K562 (cell line): ENCODE data around the gene F2RL2. TPM values are rescaled to one million over a fixed set of nuclear protein-coding genes. Genes with fewer than 3 reads are reported as not detected.

ENCODE experiments used
- ATAC-seq: fragments of 200-7000 bp; cut with Tn5 transposase; 3 replicates; pipeline ENCODE4 v1.9.1; 2020; ENCODE audit warnings: moderate library complexity
- BruUV-seq: library from RNA; stranded (reverse); fragments of 400-500 nt; replicated peaks from 2 replicates; lab custom pipeline; 2021; lab: Mats Ljungman, UMichigan
- CTCF ChIA-PET: fragments of 300-600 bp; formaldehyde crosslinking; extraction: SDS; loops from one replicate; lab custom pipeline; 2021; ENCODE audit warnings: low intra/inter-chr PET ratio; lab: Yijun Ruan, JAX
- POLR2A ChIA-PET: fragments of 300-600, 350-650 bp; sonication (Branson Sonifier 250); formaldehyde crosslinking; extraction: SDS; loops from one replicate; lab custom pipeline; 2021; ENCODE audit warnings: antibody characterized with exemption, inconsistent platforms; lab: Yijun Ruan, JAX
- DNase-seq, 4 experiments: peaks; one replicate each; pipeline versions ENCODE4 v3.0.0 to v3.0.0-alpha.2; 2011 to 2018; ENCODE audit warnings: low spot score in 3 of 4, mixed read lengths in 3 of 4; ENCODE audit errors: extremely low read depth in 1 of 4
- FAIRE-seq: peaks from 2 replicates; lab custom pipeline; 2011; peaks lifted over from hg19 to GRCh38; lab: Jason Lieb, UNC
- H2AFZ ChIP-seq: 2 replicates; pipeline ENCODE4 v1.6.0; 2011; ENCODE audit warnings: low read depth, low read length, control low read depth, inconsistent platforms
- H3K27ac ChIP-seq: fragments of 200-600 bp; 3 replicates; pipeline ENCODE4 v1.8.0; 2011; ENCODE audit warnings: low read depth, mild to moderate bottlenecking, control low read depth, inconsistent platforms, low read length, moderate library complexity, mixed read lengths; ENCODE audit errors: extremely low read depth
- H3K27me3 ChIP-seq, 2 experiments: fragments of 300-600 bp in 1 of 2; 2 replicates in 1 of 2; 3 replicates in 1 of 2; pipeline versions ENCODE4 v1.6.0 to v1.8.0; 2011; ENCODE audit warnings: inconsistent platforms in 2 of 2, low read length in 2 of 2, mild to moderate bottlenecking in 1 of 2, mixed read lengths in 1 of 2, moderate library complexity in 1 of 2; ENCODE audit not compliant: control insufficient read depth in 2 of 2, insufficient read depth in 2 of 2
- H3K36me3 ChIP-seq: fragments of 300-600 bp; 3 replicates; pipeline ENCODE4 v1.8.0; 2011; ENCODE audit warnings: mild to moderate bottlenecking, low read length, inconsistent platforms; ENCODE audit not compliant: control insufficient read depth, insufficient read depth
- H3K4me1 ChIP-seq, 2 experiments: fragments of 200-600 bp in 1 of 2; replicated peaks in 1 of 2; 2 replicates in 1 of 2; 3 replicates in 1 of 2; pipeline versions ENCODE4 v1.5.1 to v1.8.0; 2011; ENCODE audit warnings: inconsistent platforms in 2 of 2, low read length in 2 of 2, mild to moderate bottlenecking in 1 of 2, mixed read lengths in 1 of 2, moderate library complexity in 1 of 2; ENCODE audit not compliant: control insufficient read depth in 2 of 2, insufficient read depth in 2 of 2
- H3K4me2 ChIP-seq: 2 replicates; pipeline ENCODE4 v1.6.1; 2011; ENCODE audit warnings: low read length, control low read depth, inconsistent platforms, mixed read lengths; ENCODE audit not compliant: insufficient read depth
- H3K4me3 ChIP-seq: fragments of 200-600 bp; sonication (generic), shearing (Covaris generic); 2 replicates; pipeline ENCODE4 v1.5.1; 2016; ENCODE audit warnings: control low read depth, inconsistent platforms
- H3K79me2 ChIP-seq: fragments of 200-600 bp; 3 replicates; pipeline ENCODE4 v1.8.0; 2011; ENCODE audit warnings: low read length, inconsistent platforms; ENCODE audit not compliant: control insufficient read depth, insufficient read depth
- H3K9ac ChIP-seq, 2 experiments: 2 replicates each; pipeline versions ENCODE4 v1.6.0 to v1.6.1; 2011; ENCODE audit warnings: low read depth in 2 of 2, low read length in 2 of 2, control low read depth in 1 of 2, inconsistent platforms in 1 of 2, mild to moderate bottlenecking in 1 of 2, mixed read lengths in 1 of 2; ENCODE audit not compliant: insufficient read depth in 1 of 2
- H3K9me1 ChIP-seq: one replicate; pipeline ENCODE4 v1.6.0; 2011; ENCODE audit warnings: inconsistent platforms, mild to moderate bottlenecking, low read length, moderate library complexity; ENCODE audit not compliant: control insufficient read depth, insufficient read depth
- H3K9me3 ChIP-seq: replicated peaks from 2 replicates; pipeline ENCODE4 v1.5.1; 2011; ENCODE audit warnings: low read depth, low read length, inconsistent platforms; ENCODE audit not compliant: control insufficient read depth, insufficient read depth
- H4K20me1 ChIP-seq: replicated peaks from 2 replicates; pipeline ENCODE4 v1.6.1; 2011; ENCODE audit warnings: low read length, inconsistent platforms, mixed read lengths; ENCODE audit not compliant: control insufficient read depth, insufficient read depth
- RBM15 ChIP-seq: fragments of 200-400 bp; formaldehyde crosslinking; IDR thresholded peaks from 2 replicates; pipeline ENCODE4 v1.6.1; 2018; ENCODE audit warnings: mild to moderate bottlenecking, low read length, moderate library complexity; ENCODE audit not compliant: insufficient read depth
- RNF2 ChIP-seq: sonication (generic); IDR thresholded peaks from 2 replicates; pipeline ENCODE4 v1.6.1; 2016
- TAF7 ChIP-seq: fragments of 450-650 bp; IDR thresholded peaks from 2 replicates; pipeline ENCODE4 v1.6.1; 2016; ENCODE audit warnings: missing genetic modification characterization, missing compliant biosample characterization
- THRAP3 ChIP-seq: fragments of 450-650 bp; IDR thresholded peaks from 2 replicates; pipeline ENCODE4 v1.6.1; 2016; ENCODE audit warnings: mild to moderate bottlenecking, inconsistent platforms, borderline replicate concordance
- ZNF143 ChIP-seq: sonication (generic); formaldehyde crosslinking; IDR thresholded peaks from 2 replicates; pipeline ENCODE4 v1.9.0; 2022; ENCODE audit warnings: mild to moderate bottlenecking, missing genetic modification reagents
- ZNF561 ChIP-seq: fragments of 450-650 bp; formaldehyde crosslinking; conservative IDR thresholded peaks from 2 replicates; pipeline ENCODE4 v1.4.0; 2020; ENCODE audit warnings: mild to moderate bottlenecking, moderate library complexity
- ZNF785 ChIP-seq: fragments of 250-450 bp; sonication (Bioruptor Pico); IDR thresholded peaks from 2 replicates; pipeline ENCODE4 v1.4.0; 2020; ENCODE audit warnings: mild to moderate bottlenecking
- WGBS: fragments of 100-300 bp; shearing (Covaris generic); methylation state at CpG from one replicate; pipeline ENCODE4 v1.1.6; 2016; ENCODE audit warnings: low coverage, mixed read lengths; ENCODE audit not compliant: insufficient coverage; ENCODE audit errors: missing lambda C conversion rate; 5-methylcytosine and 5-hydroxymethylcytosine counted together
- in situ Hi-C: fragments of 300-500 bp; cut with MboI; formaldehyde crosslinking; loops from 4 replicates; pipeline ENCODE4 v1.15.0; 2018; ENCODE audit warnings: inconsistent platforms, mixed read lengths
- intact Hi-C: fragments of 100-400 bp; cut with micrococcal nuclease; formaldehyde crosslinking; loops from 2 replicates; pipeline ENCODE4 v1.14.2; 2022
- polyA plus RNA-seq, 8 experiments: library from polyadenylated mRNA; depleted of rRNA in 4 of 8; stranded (reverse) in 5 of 8; unstranded in 3 of 8; fragments of >200 nt; fragmentation: Nextera tagmentation in 2 of 8; fragmentation: Illumina TruSeq in 1 of 8; extraction: Ambion mirVana in 2 of 8; extraction: Trizol in 1 of 8; gene quantifications; 2 replicates each; pipeline versions ENCODE4 v1.2.1 to v1.2.3, GENCODE V29; 2011 to 2014; ENCODE audit warnings: inconsistent platforms in 1 of 8, missing spikeins in 1 of 8
- total RNA-seq, 7 experiments: library from RNA; depleted of rRNA in 6 of 7; stranded (reverse); fragments of >200 nt in 6 of 7; fragmentation: Illumina TruSeq in 2 of 7; extraction: Trizol in 2 of 7; gene quantifications; 2 replicates each; pipeline versions ENCODE4 v1.2.1 to v1.2.3, GENCODE V29; 2011 to 2021; ENCODE audit warnings: low replicate concordance in 1 of 7
- TF ChIP-seq, protein P1 (sequence below): fragments of 450-650 bp; formaldehyde crosslinking; IDR thresholded peaks from 2 replicates; pipeline ENCODE4 v1.4.0; 2020; ENCODE audit warnings: mild to moderate bottlenecking
- TF ChIP-seq, protein P2 (sequence below): sonication (generic); formaldehyde crosslinking; IDR thresholded peaks from 2 replicates; pipeline ENCODE4 v1.8.0; 2023; ENCODE audit warnings: missing genetic modification reagents, mild to moderate bottlenecking, borderline replicate concordance

Gene F2RL2
- total and polyA plus RNA-seq, 9 of the 15 experiments (the other 6 are each of a cell fraction or from before 2014, with no cell fraction given) = 0.03 to 0.12 (median 0.06) TPM; not detected in 3

DNA sequence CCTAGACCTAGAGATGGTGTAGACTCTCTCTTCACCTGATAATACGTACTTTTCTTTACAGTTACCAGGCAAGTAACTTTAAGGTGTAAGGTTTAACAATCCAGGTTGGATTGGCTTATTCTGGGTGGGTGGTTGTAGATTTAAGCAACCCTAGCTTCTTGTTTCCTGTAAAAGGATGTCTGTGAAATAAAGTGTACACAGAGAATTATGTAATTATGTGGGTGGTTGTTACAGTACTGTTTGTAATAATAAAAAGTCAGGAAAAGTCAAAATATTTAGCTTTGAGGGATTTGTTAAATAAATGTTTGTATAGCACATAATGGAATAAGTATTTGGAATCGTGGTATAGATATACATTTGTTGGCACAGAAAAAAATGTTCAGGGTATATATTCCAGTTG lies 49.0 kb upstream of the F2RL2 start:
- ChIA-PET POLR2A (no interaction called here), CTCF (no interaction called here)
- no peak overlapping the region for H3K9ac ChIP-seq
- no peaks in the 10 kb centered on the region for H3K27me3 ChIP-seq
- no peak overlapping the region for H3K4me3 ChIP-seq
- no peak overlapping the region for H3K27ac ChIP-seq
- WGBS = 46% methylated on average over 2 of the region's 2 CpGs
- H3K9me3 ChIP-seq = no peaks in the 10 kb centered on the region
- no TSS peak for BruUV-seq
- H2AFZ ChIP-seq = no peak overlapping the region
- H3K36me3 ChIP-seq = peaks cover 3% of the 10 kb centered on the region; the same call in 1 of the 3 replicates
- intact Hi-C loops (no loop called here), in situ Hi-C loops (no loop called here)
- TF ChIP-seq, protein P1, sequence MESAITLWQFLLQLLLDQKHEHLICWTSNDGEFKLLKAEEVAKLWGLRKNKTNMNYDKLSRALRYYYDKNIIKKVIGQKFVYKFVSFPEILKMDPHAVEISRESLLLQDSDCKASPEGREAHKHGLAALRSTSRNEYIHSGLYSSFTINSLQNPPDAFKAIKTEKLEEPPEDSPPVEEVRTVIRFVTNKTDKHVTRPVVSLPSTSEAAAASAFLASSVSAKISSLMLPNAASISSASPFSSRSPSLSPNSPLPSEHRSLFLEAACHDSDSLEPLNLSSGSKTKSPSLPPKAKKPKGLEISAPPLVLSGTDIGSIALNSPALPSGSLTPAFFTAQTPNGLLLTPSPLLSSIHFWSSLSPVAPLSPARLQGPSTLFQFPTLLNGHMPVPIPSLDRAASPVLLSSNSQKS = no peak
- no peak for TF ChIP-seq THRAP3
- no peak for TF ChIP-seq ZNF143
- TF ChIP-seq RNF2 = no peak
- TF ChIP-seq ZNF785 (CRISPR knock-in tag) = no peak
- TF ChIP-seq ZNF561 (CRISPR knock-in tag) = no peak
- TF ChIP-seq, protein P2, sequence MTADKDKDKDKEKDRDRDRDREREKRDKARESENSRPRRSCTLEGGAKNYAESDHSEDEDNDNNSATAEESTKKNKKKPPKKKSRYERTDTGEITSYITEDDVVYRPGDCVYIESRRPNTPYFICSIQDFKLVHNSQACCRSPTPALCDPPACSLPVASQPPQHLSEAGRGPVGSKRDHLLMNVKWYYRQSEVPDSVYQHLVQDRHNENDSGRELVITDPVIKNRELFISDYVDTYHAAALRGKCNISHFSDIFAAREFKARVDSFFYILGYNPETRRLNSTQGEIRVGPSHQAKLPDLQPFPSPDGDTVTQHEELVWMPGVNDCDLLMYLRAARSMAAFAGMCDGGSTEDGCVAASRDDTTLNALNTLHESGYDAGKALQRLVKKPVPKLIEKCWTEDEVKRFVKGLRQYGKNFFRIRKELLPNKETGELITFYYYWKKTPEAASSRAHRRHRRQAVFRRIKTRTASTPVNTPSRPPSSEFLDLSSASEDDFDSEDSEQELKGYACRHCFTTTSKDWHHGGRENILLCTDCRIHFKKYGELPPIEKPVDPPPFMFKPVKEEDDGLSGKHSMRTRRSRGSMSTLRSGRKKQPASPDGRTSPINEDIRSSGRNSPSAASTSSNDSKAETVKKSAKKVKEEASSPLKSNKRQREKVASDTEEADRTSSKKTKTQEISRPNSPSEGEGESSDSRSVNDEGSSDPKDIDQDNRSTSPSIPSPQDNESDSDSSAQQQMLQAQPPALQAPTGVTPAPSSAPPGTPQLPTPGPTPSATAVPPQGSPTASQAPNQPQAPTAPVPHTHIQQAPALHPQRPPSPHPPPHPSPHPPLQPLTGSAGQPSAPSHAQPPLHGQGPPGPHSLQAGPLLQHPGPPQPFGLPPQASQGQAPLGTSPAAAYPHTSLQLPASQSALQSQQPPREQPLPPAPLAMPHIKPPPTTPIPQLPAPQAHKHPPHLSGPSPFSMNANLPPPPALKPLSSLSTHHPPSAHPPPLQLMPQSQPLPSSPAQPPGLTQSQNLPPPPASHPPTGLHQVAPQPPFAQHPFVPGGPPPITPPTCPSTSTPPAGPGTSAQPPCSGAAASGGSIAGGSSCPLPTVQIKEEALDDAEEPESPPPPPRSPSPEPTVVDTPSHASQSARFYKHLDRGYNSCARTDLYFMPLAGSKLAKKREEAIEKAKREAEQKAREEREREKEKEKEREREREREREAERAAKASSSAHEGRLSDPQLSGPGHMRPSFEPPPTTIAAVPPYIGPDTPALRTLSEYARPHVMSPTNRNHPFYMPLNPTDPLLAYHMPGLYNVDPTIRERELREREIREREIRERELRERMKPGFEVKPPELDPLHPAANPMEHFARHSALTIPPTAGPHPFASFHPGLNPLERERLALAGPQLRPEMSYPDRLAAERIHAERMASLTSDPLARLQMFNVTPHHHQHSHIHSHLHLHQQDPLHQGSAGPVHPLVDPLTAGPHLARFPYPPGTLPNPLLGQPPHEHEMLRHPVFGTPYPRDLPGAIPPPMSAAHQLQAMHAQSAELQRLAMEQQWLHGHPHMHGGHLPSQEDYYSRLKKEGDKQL = no peak
- no peak for TF ChIP-seq TAF7 (tag)
- no peak for TF ChIP-seq RBM15
- DNase-seq = no peak
- H3K4me1 ChIP-seq = peaks cover 3 to 6% of the 10 kb centered on the region in 2 experiments; a peak in 2 of 5 replicates
- no peak for ATAC-seq
- H4K20me1 ChIP-seq = no peaks in the 10 kb centered on the region
- no peaks in the 10 kb centered on the region for H3K79me2 ChIP-seq
- no peak for FAIRE-seq
- no peak overlapping the region for H3K4me2 ChIP-seq
- H3K9me1 ChIP-seq = no peaks in the 10 kb centered on the region
